Smooth muscle cell (in vitro differentiated cells): ENCODE results near the gene MYEF2. TPM values are rescaled to one million over a fixed set of nuclear protein-coding genes. Genes with fewer than 3 reads are reported as not detected.

Experiments
- DNase-seq: peaks from one replicate; lab custom pipeline; 2025; ENCODE audit not compliant: unreplicated experiment; lab: John Stamatoyannopoulos, UW
- H2AFZ ChIP-seq: fragments of 200-600 bp; sonication (generic); 2 replicates; pipeline ENCODE4 v1.6.0; 2016; ENCODE audit warnings: antibody characterized with exemption, low read depth, mild to moderate bottlenecking
- H3F3A ChIP-seq: fragments of 200-600 bp; sonication (generic); 2 replicates; pipeline ENCODE4 v1.6.0; 2017; ENCODE audit warnings: antibody characterized with exemption, low read depth
- H3K27ac ChIP-seq: fragments of 200-600 bp; sonication (generic); 2 replicates; pipeline ENCODE4 v1.5.1; 2016; ENCODE audit warnings: low read depth, mild to moderate bottlenecking
- H3K27me3 ChIP-seq: fragments of 200-600 bp; sonication (generic); 2 replicates; pipeline ENCODE4 v1.6.1; 2016; ENCODE audit warnings: low read depth, mild to moderate bottlenecking
- H3K36me3 ChIP-seq: fragments of 200-600 bp; sonication (generic); 2 replicates; pipeline ENCODE4 v1.5.1; 2016; ENCODE audit warnings: low read depth
- H3K4me1 ChIP-seq: fragments of 200-600 bp; sonication (generic); 2 replicates; pipeline ENCODE4 v1.5.1; 2016; ENCODE audit warnings: low read depth
- H3K4me2 ChIP-seq: fragments of 200-600 bp; sonication (generic); 2 replicates; pipeline ENCODE4 v1.6.0; 2016; ENCODE audit warnings: mild to moderate bottlenecking
- H3K4me3 ChIP-seq: fragments of 200-600 bp; sonication (generic); 2 replicates; pipeline ENCODE4 v1.5.1; 2016; ENCODE audit warnings: mild to moderate bottlenecking
- H3K79me2 ChIP-seq: fragments of 200-600 bp; sonication (generic); 2 replicates; pipeline ENCODE4 v1.6.0; 2016; ENCODE audit warnings: low read depth, mild to moderate bottlenecking
- H3K9ac ChIP-seq: fragments of 200-600 bp; sonication (generic); 2 replicates; pipeline ENCODE4 v1.6.0; 2016; ENCODE audit warnings: low read depth
- H3K9me3 ChIP-seq: fragments of 200-600 bp; sonication (generic); replicated peaks from 2 replicates; pipeline ENCODE4 v1.5.1; 2016; ENCODE audit warnings: low read depth
- H4K20me1 ChIP-seq: fragments of 200-600 bp; sonication (generic); 2 replicates; pipeline ENCODE4 v1.6.0; 2016; ENCODE audit warnings: low read depth
- WGBS: methylation state at CpG from one replicate; pipeline ENCODE4 v1.1.7; 2016; ENCODE audit warnings: low lambda C conversion rate; 5-methylcytosine and 5-hydroxymethylcytosine counted together
- polyA plus RNA-seq: library from polyadenylated mRNA; unstranded; fragments of >200 nt; fragmentation: Nextera tagmentation; extraction: Ambion mirVana; gene quantifications from 2 replicates; pipeline ENCODE4 v1.2.1, GENCODE V29; 2016
- total RNA-seq: library from RNA; depleted of rRNA; stranded (reverse); fragments of >200 nt; gene quantifications from 2 replicates; pipeline ENCODE4 v1.2.3, GENCODE V29; 2014
- TF ChIP-seq, protein P1 (sequence below): fragments of 200-600 bp; sonication (generic); IDR thresholded peaks from 2 replicates; pipeline ENCODE4 v1.5.1; 2017; ENCODE audit warnings: borderline replicate concordance, mild to moderate bottlenecking, antibody characterized with exemption; ENCODE audit not compliant: insufficient read depth, poor library complexity, severe bottlenecking

MYEF2 gene
- total and polyA plus RNA-seq, 2 experiments from 2014 or later: 0.56 to 13.9 TPM

DNA sequence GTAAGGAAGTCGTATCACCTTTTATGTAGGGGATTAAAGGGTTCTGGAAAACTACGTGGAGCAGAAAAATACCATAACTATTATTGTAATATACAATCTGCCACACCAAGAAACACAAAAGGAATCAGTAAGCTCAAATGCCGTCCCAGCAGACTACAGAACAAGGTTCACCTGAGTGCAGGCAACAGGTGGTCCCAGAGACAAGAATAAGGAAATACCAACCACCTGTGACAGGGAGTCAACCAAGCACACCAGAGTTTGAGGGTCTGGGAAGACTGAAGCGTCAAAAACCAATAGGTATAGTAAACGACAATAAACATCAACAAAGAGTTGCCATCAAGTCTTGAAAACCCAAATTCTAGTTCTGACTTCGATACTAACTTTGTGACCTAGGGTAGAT, 45.2 kb downstream of the MYEF2 start:
- Histone ChIP-seq H3K27me3 (no peaks in the 10 kb centered on the region), H2AFZ (no peak overlapping the region), H3K9me3 (no peaks in the 10 kb centered on the region), H3K9ac (no peak overlapping the region), H4K20me1 (no peaks in the 10 kb centered on the region), H3K79me2 (no peaks in the 10 kb centered on the region), H3K4me2 (no peak overlapping the region), H3K27ac (no peak overlapping the region), H3K4me1 (peaks cover 8% of the 10 kb centered on the region), H3K4me3 (no peak overlapping the region), H3K36me3 (no peaks in the 10 kb centered on the region), H3F3A (no peaks in the 10 kb centered on the region)
- TF ChIP-seq, protein P1, sequence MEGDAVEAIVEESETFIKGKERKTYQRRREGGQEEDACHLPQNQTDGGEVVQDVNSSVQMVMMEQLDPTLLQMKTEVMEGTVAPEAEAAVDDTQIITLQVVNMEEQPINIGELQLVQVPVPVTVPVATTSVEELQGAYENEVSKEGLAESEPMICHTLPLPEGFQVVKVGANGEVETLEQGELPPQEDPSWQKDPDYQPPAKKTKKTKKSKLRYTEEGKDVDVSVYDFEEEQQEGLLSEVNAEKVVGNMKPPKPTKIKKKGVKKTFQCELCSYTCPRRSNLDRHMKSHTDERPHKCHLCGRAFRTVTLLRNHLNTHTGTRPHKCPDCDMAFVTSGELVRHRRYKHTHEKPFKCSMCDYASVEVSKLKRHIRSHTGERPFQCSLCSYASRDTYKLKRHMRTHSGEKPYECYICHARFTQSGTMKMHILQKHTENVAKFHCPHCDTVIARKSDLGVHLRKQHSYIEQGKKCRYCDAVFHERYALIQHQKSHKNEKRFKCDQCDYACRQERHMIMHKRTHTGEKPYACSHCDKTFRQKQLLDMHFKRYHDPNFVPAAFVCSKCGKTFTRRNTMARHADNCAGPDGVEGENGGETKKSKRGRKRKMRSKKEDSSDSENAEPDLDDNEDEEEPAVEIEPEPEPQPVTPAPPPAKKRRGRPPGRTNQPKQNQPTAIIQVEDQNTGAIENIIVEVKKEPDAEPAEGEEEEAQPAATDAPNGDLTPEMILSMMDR: no peak
- WGBS: 90% methylated on average over 6 of the region's 6 CpGs
- no peak for DNase-seq

DNA sequence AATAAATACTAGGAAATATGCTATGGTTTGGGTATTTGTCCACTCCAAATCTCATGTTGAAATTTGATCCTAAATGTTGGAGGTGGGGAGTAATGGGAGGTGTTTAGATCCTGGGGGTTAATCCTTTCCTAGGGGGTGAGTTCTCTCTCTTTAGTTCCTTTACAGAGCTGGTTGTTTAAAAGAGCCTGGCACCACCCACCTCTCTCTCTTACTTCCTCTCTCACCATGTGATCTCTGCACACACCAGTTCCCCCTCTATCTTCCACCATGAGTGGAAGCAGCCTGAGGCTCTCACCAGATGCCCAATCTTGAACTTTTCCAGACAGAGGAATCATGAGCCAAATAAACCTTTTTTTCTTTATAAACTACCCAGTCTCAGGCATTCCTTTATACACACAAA, 46.8 kb downstream of the MYEF2 start:
- DNase-seq: no peak
- Histone ChIP-seq H2AFZ (no peak overlapping the region), H3K4me1 (peaks cover 8% of the 10 kb centered on the region), H3K27me3 (no peaks in the 10 kb centered on the region), H3K9me3 (no peaks in the 10 kb centered on the region), H3K4me2 (no peak overlapping the region), H4K20me1 (no peaks in the 10 kb centered on the region), H3K79me2 (no peaks in the 10 kb centered on the region), H3K27ac (no peak overlapping the region), H3K4me3 (no peak overlapping the region), H3K36me3 (no peaks in the 10 kb centered on the region), H3K9ac (no peak overlapping the region), H3F3A (no peaks in the 10 kb centered on the region)
- TF ChIP-seq, protein P1: no peak

DNA sequence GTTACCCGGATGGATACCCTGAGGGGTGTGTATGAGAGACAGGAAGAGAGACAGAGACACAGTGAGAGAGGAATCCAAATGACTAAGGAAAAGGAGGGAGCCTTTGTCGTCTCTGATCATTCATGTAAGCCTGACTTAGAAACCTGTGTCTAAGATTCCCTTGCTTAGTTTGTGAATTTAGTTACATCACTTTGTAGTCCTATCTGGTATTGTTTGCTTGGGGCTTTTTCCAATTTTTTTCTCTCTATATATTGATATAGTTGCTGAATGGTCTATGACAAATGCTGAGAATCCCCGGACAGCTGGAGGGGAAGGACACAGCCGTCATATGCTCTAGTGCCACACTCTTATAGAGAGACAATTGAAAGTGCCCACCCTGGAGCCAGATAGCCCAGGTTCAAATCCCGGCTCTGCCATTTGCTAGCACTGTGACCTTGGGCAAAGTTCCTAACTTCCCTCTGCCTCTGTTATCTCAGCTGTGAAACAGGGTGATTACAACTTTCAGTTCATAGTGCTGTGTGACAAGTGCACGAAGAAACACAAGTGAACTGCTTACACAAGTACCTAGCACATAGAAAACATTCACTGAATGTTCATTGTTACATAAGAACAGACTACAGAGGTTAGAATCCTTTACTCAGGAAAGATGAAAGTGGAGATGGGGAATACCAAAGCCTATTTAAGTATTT, 51.3 kb downstream of the MYEF2 start:
- H3K9ac ChIP-seq: no peak overlapping the region
- no peaks in the 10 kb centered on the region for H3K27me3 ChIP-seq
- no peaks in the 10 kb centered on the region for H3F3A ChIP-seq
- H3K27ac ChIP-seq: no peak overlapping the region
- H3K4me1 ChIP-seq: peaks cover 8% of the 10 kb centered on the region
- H3K36me3 ChIP-seq: no peaks in the 10 kb centered on the region
- no peaks in the 10 kb centered on the region for H3K79me2 ChIP-seq
- H4K20me1 ChIP-seq: no peaks in the 10 kb centered on the region
- H3K4me3 ChIP-seq: no peak overlapping the region
- no peak overlapping the region for H3K4me2 ChIP-seq
- 86% methylated on average over 6 of the region's 6 CpGs for whole genome bisulfite sequencing
- H2AFZ ChIP-seq: no peak overlapping the region
- TF ChIP-seq, protein P1: no peak
- H3K9me3 ChIP-seq: no peaks in the 10 kb centered on the region
- DNase-seq: no peak

DNA sequence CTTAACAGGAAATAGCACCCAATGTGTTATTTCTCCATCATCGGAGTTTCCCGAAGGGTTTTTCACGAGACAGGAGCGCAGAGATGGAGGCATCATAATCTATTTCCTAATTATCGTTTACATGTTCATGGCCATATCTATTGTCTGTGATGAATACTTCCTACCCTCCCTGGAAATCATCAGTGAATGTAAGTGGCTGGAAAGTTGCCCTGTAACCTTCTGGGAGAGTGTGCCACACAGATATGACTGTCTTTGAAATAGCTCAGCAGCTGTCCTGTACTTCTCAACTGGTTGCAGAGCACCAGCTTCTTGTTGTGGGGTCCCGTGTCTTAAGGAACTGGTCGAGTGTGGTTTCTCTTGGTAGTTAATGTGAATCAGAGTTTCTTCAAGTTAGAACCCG, 56.2 kb downstream of the MYEF2 start:
- no peaks in the 10 kb centered on the region for H4K20me1 ChIP-seq
- H3K9me3 ChIP-seq: no peaks in the 10 kb centered on the region
- H3K4me3 ChIP-seq: no peak overlapping the region
- H3K27ac ChIP-seq: no peak overlapping the region
- no peaks in the 10 kb centered on the region for H3K4me1 ChIP-seq
- 92% methylated on average over 8 of the region's 8 CpGs for whole genome bisulfite sequencing
- H3K9ac ChIP-seq: no peak overlapping the region
- no peak for DNase-seq
- TF ChIP-seq, protein P1: no peak
- H3K36me3 ChIP-seq: no peaks in the 10 kb centered on the region
- no peak overlapping the region for H3K4me2 ChIP-seq
- no peaks in the 10 kb centered on the region for H3K79me2 ChIP-seq
- H3K27me3 ChIP-seq: no peaks in the 10 kb centered on the region
- no peak overlapping the region for H2AFZ ChIP-seq
- no peaks in the 10 kb centered on the region for H3F3A ChIP-seq
